ENCODE measurements around the gene NR5A2.

Gene NR5A2

GRCh38 chr1:200005165-200005564 is 22.3 kb upstream of the NR5A2 start:
- no peak for DNase-seq (ENCODE audit: low read depth)
- no peak for TF ChIP-seq CTCF (conservative IDR thresholded peaks at IDR 0.05; ENCODE audit: low read length)
- no peak overlapping the region for H3K4me3 ChIP-seq (ENCODE audit: low read length)

DNA sequence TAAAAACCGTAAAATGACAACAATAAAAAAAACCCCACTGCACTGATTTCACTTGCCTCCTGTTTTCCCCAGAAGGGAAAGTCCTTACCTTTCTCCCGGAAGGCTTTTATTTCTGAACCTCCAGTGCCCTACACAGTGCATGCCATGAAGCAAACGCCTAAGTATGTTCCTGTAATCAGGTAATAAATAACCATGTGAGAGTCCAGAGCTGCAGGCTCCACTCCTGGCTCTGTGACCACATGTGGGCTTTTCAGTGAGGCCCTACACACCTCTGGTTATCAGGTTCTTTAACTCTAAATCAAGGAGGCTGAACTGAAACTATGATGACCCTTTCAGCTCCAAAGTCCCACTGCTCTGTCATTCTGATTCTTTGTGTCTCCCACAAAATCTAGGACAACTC is 20.8 kb upstream of the NR5A2 start:
- TF ChIP-seq CTCF (conservative IDR thresholded peaks at IDR 0.05; ENCODE audit: low read length) = no peak
- no peak for DNase-seq (ENCODE audit: low read depth)
- no peak overlapping the region for H3K4me3 ChIP-seq (ENCODE audit: low read length)

GRCh38 chr1:200015811-200016210 is 11.7 kb upstream of the NR5A2 start:
- H3K4me3 ChIP-seq (ENCODE audit: low read length) = no peak overlapping the region
- no peak for TF ChIP-seq CTCF (conservative IDR thresholded peaks at IDR 0.05; ENCODE audit: low read length)
- DNase-seq (ENCODE audit: low read depth) = peak; percentile 56

DNA sequence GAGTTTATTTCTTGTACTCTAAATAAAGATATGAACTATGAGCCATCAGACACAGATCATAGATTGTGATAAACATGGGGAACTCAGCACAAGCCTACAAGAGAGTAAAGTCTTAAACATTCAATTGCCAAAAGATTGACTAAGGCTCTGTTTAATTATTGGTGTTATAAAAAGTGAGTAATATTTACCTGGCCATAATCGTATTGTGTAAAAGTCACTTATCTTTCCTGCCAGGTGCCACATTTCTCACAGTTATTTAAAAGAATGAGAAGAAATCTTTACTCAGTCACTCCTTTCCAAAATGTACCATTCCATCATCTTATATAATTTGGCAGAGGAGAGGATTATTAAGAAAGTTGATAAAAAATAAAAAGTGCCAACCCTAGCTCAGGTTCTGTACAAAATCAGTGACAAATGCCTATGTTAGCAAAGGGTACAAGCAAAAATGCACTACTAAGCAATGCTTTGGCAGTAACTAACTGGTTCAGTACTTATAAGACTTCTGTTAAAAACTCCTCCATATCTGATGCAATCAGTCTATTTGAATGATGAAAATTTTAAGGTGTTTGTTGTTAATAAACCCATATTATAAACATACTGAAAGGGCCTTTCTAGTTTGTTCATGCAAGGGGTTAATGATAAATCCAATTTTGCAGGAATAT is 5.8 kb upstream of the NR5A2 start:
- no peak for TF ChIP-seq CTCF (conservative IDR thresholded peaks at IDR 0.05; ENCODE audit: low read length)
- no peak overlapping the region for H3K4me3 ChIP-seq (ENCODE audit: low read length)
- DNase-seq (ENCODE audit: low read depth) = no peak

GRCh38 chr1:200022239-200022804 is 5.2 kb upstream of the NR5A2 start:
- no peak for DNase-seq (ENCODE audit: low read depth)
- H3K4me3 ChIP-seq (ENCODE audit: low read length) = no peak overlapping the region
- TF ChIP-seq CTCF (conservative IDR thresholded peaks at IDR 0.05; ENCODE audit: low read length) = no peak

DNA sequence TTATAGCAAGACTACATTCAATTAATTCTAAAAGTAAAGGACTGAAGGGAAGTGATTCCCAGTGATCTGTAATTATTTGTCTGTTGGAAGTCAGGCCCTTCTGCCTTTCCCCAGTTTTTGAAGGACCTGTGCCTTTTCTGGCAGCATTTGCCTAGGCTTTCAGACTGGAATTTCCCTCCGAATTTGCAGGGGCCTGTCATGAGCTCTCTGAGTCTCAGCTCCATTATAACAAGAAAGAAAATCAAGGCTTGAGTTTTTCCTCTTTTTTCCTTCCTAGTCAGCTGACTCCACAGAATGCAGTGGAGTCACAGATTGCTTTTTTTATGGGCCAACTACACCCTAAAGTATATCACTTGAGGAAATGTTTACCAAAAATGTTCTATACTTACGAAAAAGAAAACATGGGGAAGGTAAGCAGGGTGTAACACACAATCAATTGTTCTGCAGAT is 1.1 kb downstream of the NR5A2 start:
- peak overlapping the region; percentile 62 for H3K4me3 ChIP-seq (ENCODE audit: low read length)
- DNase-seq (ENCODE audit: low read depth) = no peak
- TF ChIP-seq CTCF (conservative IDR thresholded peaks at IDR 0.05; ENCODE audit: low read length) = no peak

Measured in AG10803 (cell line).